ENCODE results near the gene INSL3.

INSL3 gene, protein sequence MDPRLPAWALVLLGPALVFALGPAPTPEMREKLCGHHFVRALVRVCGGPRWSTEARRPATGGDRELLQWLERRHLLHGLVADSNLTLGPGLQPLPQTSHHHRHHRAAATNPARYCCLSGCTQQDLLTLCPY

DNA sequence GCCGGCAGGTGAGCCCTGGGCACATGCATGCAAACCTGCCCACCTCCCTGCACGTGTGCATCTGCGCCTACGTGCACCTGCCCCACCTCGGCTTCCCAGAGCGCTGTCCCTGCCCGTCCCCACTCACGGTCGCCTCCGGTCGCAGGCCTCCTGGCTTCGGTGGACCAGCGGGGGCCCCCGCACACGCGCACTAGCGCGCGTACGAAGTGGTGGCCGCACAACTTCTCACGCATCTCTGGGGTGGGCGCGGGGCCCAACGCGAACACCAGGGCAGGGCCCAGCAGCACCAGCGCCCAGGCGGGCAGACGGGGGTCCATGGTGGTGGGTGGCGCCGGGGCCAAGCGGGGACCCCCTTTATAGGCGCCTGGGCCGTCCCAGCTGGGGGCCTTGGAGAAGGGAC is at the start of gene INSL3:
TSS of gene INSL3 (minus strand) at position 330 of the 400 bp plus-strand sequence. CDS start at position 317, 13 bp downstream.
- no peak for DNase-seq (ENCODE audit: low read depth in 4 of 4, low spot score in 1 of 4)

DNA sequence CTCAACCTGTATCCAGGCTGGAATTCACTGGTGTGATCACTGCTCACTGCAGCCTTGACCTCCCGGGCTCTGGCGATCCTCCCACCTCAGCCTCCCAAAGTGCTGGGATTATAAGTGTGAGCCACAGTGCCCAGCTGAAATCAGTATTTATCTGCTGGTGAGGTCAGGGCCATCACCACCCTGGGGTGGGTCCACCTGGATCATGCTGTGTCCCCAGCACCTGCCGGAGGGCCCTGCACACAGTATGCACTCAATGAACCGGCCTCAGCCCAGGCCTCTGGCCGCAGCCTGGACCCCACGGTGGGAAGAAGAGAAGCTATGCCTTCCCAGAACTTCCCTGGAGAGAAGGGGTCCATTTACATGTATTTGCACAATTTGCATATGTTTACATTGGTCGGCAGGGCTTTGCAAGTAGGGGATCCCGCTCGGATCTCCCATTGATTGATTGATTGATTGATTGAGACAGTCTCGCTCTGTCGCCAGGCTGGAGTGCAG is 47.8 kb upstream of the INSL3 start:
- DNase-seq (ENCODE audit: low read depth in 4 of 4, low spot score in 1 of 4): no peak

DNA sequence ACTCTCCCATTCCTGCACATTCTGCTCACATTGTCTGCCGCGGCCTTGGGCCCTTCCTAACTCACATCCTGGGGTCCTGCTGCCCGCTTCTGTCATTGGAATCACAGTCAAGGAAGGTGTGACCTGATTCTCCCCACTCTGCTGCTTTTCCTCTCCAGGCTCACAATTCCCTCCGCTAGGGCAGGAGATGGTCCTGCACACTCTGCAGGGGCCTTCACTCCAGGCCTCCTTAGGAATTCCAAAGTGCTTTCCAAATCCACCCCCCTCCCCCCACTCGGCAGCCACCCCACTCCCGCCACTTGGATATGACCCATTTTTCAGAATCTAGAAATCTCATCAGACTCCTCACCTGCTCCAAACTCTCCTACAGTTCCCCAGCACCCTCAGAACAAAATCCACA is 47.4 kb upstream of the INSL3 start:
- no peak for DNase-seq (ENCODE audit: low read depth in 4 of 4, low spot score in 1 of 4)

DNA sequence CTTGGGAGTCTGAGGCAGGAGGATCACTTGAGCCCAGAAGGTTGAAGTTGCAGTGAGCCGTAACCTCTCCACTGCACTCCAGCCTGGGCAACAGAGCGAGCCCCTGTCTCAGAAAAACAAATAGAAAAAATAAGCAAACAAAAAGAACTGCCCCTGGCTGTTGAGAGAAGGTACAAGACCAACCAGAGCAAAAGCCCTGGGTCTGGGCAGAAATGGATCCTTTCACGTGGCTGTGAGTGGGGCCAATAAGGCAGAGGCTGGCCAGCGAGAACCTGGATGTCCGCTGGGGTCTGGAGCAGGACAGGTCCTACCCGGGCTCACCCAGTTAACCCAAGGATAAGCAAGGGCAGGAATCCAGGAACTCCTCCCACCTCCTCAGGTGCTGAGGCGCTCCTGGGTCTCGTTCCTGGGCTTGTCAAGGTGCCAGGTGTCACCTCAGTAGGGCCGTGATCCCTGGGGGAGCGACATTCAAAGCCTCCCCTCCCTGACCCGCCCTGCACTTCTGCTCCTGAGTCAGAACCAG is 45.7 kb upstream of the INSL3 start:
- DNase-seq (ENCODE audit: low read depth in 4 of 4, low spot score in 1 of 4): no peak

DNA sequence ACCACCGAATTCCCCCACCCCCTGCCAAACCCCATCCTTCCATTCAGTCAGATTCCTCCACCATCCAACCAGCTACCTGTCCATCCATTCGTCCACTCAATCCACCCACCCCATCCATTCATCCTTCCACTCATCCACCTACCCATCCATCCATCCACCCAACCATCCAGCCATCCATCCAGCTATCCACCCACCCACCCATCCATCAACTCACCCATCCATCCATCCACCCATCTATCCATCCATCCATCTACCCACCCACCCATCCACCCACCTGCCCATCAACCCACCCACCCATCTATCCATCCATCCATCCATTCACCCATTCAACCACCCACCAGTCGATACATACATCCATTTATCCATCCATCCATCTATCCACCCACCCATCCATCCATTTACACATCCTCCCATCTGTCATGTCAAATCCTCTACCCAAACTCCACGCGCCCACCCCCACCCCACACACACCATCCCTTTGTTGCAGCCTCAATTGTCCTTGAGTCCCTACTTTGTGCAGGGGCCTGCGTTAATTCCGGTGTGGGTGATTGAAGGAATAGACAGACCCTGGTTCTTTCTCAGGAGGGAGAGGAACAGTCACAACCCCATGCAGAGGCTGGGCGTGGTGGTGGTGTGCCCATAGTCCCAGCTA is 45.1 kb upstream of the INSL3 start:
- no peak for DNase-seq (ENCODE audit: low read depth in 4 of 4, low spot score in 1 of 4)

DNA sequence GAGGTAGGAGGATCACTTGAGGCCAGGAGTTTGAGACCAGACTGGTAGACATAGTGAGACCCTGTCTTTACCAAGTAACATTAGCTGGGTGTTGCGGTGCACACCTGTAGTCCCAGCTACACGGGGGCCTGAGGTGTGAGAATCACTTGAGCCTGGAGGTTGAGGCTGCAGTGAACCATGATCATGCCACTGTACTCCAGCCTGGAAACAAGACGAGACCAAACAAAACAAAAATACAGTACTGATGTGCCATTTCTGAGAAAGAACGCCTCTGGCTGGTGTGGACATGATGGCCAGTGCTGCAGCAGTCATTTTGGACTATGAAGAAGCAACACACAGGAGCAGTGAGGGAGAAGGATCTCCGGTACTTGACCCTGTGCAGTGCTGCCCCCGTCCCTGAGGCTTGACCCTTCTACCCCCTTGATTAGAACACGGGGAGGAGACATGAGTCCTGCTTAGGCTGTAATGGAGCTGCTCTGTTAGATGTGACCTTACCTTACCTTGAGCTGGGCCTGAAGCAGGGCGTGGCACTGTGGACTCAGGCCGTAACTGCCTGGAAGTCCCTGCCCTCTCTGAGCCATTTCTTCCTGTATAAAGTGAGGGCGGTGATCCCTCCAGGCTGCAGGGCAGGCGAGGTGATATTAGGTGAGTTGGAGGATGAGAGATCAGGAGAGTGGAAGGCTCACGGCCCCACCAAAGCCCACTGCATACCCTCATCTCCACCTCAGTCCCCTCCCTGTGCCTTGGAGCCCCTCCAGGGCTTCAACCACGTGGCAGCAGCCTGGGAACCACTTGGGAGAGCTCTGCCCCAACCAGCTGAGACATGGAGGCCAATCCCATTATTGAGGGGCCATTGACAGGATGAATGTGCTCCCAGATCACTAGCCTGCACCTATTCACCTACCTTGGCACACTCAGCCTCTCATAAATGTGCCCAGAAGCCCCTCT is 44.3 kb upstream of the INSL3 start:
- no peak for DNase-seq (ENCODE audit: low read depth in 4 of 4, low spot score in 1 of 4)

DNA sequence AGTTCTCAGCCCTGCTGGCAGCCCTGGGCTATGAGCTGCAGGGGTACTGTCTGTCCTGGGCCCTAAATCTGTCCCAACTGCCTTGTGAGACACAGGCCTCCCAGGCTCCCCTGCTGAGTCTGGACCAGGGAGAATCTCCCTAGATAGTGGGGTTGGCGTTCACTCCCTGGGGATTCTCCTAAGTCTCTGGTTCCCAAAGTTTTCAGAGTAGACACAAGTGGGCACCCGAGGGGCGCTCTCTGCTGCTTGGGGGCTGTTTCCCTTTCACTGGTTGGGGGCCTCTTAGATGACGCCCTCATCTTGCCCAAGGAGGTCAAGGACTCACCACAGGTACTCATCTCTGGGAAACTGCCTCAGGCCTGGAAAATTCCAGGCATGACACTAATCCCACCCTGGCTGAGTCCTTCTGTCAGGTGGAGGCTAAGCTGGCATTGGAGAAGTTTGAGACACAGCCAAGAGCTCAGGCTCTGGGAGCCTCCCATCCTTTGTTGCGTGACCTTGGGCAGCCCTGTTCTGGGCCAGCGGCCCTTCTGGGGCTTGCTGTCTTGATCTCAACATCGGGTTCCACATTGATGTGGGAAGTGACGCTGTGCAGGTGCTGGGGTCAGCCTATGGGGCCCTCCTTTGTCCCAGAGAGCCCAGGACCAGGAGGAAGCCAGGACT is 42.3 kb upstream of the INSL3 start:
- DNase-seq (ENCODE audit: low read depth in 4 of 4, low spot score in 1 of 4): no peak

DNA sequence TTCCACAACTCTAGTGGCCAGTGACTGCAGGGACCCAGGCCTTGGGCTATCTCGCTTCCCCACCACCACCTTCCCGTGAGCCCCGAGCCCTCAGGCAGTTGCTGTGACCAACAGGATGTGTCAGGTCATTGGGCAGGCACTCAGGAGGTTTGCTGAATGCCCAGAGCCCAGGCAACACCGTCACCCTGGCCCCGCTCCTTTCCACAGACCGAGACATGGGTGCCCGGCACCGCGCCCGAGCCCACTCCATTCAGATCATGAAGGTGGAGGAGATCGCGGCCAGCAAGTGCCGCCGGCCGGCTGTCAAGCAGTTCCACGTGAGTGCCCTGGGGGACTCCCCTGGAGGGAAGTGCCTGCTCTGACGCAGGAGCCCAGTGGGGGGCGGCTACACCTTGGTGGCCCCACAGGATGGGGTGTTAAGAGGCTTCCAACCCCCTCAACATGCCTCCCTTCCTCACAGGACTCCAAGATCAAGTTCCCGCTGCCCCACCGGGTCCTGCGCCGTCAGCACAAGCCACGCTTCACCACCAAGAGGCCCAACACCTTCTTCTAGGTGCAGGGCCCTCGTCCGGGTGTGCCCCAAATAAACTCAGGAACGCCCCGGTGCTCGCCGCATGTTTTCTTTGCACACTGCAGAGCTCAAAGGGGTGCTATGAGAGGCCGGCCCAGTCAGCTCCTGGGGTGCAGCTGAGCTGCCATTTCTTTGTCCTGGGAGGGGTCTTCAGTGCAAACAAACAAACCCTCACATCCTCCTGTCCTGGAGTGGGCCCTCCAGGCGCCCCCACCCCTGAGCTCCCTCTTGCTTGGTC is 41.6 kb upstream of the INSL3 start:
- no peak for DNase-seq (ENCODE audit: low read depth in 4 of 4, low spot score in 1 of 4)

DNA sequence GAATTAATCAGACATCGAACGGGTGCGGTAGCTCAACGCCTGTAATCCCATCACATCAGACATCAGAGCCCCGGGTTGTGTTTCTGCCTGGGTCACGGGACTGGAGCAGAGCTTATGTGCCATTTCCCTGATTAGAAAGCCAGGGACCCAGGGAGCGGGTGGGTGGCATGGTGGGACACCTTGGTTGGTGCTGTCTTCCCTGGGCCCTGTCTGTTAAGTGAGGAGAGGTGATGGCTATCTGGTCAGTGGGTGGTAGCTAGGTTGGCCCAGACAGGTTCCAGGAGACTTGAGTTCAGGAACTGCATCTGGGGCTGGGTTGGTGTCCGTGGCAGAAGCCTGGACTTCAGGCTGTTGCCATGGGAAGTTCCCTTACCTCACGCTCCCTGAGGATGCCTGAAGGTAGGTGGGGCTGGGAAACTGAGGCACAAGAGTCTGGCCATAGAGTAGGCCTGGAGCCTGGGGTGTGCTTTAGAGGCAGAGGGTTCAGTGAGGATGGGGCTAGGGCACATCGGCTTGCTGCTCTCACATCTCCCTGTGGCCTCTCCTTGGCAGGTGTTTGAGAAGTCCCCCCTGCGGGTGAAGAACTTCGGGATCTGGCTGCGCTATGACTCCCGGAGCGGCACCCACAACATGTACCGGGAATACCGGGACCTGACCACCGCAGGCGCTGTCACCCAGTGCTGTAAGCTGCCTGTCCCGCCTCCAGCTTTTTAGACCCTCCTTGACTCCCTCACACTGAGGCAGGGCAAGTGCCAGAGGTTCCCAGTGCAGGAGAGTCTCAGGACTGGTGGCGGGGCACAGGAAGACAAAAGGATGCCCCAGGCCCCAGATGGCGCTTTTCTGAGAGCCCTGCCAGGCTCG is 40.5 kb upstream of the INSL3 start:
- no peak for DNase-seq (ENCODE audit: low read depth in 4 of 4, low spot score in 1 of 4)

DNA sequence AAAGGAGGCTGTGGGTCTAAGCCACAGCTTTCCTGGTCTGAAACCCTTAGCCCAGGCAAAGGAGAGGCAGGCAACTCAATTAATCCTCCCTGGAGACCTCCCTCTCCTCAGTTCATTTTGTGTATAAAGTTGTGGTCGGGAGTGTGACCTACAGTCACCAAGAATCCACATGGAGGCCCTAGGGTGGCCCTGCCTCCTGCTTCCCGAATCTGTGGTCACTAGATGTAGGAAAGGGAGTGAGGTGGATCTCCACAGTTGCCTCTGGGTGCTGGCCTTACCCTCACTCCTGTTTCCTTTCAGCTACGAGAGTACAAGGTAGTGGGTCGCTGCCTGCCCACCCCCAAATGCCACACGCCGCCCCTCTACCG is 39.7 kb upstream of the INSL3 start:
- DNase-seq (ENCODE audit: low read depth in 4 of 4, low spot score in 1 of 4): no peak

DNA sequence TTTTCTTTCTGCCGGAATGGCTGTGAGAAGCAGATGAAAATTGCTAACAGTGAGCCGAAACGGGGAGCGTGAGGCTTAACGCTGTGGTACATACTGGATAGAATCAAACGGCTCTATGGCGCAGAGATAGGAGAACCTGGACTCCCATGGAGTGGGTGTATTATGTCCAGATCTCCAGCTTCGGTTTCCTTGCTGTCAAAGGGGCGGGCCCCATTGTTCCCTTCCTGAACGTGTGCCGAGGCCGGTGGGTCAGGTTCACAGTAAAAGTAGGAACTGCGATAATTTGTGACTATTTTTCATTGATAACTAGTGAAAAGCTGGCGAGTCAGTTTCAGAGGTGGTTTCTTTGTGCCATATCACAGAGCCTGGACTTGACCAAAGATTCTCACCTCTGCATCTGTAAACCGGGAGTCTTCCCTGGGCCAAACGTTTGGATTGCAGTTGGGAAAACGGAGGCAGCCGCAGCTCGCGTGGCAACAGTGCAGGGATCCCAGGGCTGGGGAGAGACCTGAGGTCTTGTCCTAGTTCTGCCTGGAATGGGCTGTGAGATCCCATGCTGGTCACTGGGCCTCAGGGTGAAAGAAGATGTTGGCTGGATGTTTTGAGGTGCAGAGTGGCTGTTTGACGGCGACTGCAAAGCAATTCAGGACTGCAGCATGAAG is 39.1 kb upstream of the INSL3 start:
- DNase-seq (ENCODE audit: low read depth in 4 of 4, low spot score in 1 of 4): no peak

DNA sequence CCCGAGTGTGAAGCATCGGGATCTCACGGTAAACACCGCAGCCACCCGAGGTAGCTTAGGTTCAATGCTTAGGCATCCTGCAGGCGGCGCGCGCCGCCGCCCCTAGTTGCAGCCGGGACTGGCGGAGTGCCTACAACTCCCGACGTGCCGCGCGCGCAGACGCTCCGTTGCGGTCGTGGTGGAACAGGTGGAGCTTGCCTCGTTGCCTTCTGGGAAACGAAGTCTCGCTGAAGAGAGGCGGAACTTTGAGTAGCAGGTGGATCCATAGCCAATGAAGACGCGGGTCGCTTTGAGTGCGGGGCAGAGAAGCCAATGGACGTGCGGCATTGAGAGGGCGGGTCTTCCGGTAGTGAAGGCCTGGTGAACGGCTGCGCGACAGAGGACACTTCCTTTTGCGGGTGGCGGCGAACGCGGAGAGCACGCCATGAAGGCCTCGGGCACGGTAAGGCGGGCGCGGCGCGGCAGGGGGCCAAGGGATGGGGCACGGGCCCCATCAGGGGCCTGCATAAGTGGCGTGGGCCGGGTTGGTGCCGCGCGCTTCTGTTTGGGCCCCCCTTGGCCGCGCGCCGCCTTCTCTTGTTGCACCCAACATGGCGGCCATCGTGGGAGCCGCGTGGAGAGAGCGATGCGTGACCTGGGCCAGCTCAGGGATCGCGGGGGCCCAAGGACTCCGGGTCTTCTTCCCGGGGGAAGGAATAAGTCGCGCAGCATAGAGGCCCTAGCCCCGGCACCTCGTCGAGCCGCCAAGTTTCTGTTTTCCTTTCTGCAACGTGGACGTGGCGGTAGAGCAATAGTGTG is 38.4 kb upstream of the INSL3 start, which contains the start of gene RPL18A:
TSS of gene RPL18A (plus strand) at position 378 of the 798 bp plus-strand sequence. CDS start at position 425, 47 bp downstream.
- DNase-seq (ENCODE audit: low read depth in 4 of 4, low spot score in 1 of 4): peak; percentile 90 to 98 (median 96)

DNA sequence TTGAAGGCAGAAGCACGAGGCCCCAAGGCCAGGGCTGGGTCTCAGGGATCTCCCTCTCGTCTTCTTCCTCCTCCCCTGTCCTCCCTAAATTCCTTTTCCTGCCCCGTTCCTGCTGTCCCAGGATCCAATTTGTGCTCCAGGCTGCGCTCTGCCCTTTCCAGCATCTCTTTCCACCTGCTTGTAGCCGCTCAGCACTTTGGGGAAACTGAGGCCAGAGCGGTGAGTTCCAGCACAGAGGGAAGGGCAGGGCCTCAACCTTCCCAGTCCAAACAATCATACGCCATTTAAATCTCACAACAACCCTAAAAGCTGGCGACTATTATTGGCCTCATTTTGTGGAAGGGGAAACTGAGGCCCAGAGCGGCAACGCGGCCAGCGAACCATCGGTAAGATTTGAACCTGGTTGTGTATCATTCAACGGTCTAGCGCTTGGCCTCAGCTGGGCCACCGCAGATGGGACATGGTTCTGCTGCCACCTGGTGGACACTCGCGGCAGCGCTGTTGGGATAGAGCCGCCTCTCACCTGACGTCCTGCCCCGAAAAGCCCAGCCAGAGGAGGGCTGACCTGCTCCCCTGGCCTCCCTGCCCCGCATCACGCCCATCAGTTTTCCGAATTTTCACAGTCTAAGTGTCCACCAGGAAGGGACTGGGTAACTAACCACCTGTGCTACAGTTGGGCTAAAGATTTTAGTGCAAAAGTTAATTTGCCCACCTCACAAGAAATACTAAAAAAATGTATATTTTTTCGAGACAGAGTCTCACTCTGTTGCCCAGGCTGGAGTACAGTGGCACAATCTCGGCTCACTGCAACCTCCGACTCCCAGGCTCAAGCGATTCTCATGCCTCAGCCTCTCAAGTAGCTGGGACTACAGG is 34.2 kb upstream of the INSL3 start:
- DNase-seq (ENCODE audit: low read depth in 4 of 4, low spot score in 1 of 4): peak; percentile 87 to 95 (median 90)

DNA sequence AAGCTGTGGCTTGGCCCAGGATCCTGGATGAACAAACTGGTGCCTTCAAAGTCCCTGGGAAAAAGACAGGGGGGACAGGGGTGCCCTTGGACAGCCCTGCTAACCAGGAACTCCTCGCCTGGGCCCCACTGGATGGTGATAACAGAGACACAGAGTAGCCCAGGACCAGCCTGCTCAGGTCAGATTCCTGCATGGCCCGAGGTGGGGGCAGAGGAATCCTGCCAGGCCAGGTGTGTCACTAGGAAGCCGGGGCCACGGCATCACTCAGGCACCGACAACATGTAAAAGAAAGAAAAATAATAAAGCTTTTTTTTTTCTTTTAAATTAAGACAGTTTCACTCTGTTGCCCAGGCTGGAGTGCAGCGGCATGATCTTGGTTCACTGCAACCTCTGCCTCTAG is 32.7 kb upstream of the INSL3 start:
- DNase-seq (ENCODE audit: low read depth in 4 of 4, low spot score in 1 of 4): no peak

DNA sequence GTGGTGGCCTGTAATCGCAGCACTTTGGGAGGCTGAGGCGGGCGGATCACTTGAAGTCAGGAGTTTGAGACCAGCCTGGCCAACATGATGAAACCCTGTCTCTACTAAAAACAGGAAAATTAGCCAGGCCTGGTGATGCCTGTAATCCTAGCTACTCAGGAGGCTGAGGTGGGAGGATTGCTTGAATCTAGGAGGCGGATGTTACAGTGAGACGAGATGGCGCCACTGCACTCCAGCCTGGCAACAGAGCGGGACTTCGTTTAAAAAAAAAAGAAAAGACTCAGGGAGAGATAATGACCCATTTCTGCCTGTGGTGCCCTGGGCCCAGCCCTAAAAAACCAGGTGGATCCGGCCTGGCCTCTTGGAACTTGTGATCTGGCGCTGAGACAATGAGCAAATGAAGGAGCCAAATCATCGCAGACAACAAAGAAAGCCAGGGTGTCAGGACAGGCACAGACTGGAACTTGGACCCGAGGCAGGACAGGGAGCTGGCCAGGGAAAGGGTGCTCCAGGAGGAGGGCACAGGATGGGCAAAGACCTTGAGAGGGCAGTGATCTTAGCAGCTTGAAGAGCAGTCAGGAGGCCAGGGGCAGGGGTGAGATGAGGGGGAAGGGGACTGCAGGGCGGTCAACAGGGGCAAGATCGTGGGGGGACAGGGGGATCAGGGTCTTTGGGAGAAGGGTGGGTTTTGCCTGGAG is 27.4 kb upstream of the INSL3 start:
- DNase-seq (ENCODE audit: low read depth in 4 of 4, low spot score in 1 of 4): no peak

All from stimulated activated CD4-positive, alpha-beta T cell treated with anti-CD3 and anti-CD28 coated beads, Interleukin-1b, Interleukin-23, amount 100 ng/mL, for 24 hours (primary cell).